Mesendoderm (in vitro differentiated cells): ENCODE data around the gene HNRNPH3.
"Not testable (repeated sequence)": the region's sequence is repeated elsewhere in the genome, so short reads cannot be mapped to it uniquely, and the experiment has no call there.

Experiments
- DNase-seq: peaks from one replicate; pipeline ENCODE4 v3.0.0; 2013
- H2AK5ac ChIP-seq: 2 replicates; pipeline ENCODE4 v1.6.1; 2013; ENCODE audit warnings: low read length, inconsistent platforms
- H2BK120ac ChIP-seq: 2 replicates; pipeline ENCODE4 v1.6.1; 2013; ENCODE audit warnings: low read depth, mild to moderate bottlenecking, low read length, moderate library complexity, mixed read lengths
- H2BK15ac ChIP-seq: replicated peaks from 2 replicates; pipeline ENCODE4 v1.6.1; 2013; ENCODE audit warnings: low read depth, mild to moderate bottlenecking, moderate library complexity
- H2BK5ac ChIP-seq: 2 replicates; pipeline ENCODE4 v1.6.1; 2013; ENCODE audit warnings: low read length, inconsistent platforms
- H3K18ac ChIP-seq: 2 replicates; pipeline ENCODE4 v1.6.1; 2013; ENCODE audit warnings: mild to moderate bottlenecking, low read length, mixed read lengths
- H3K23ac ChIP-seq: one replicate; pipeline ENCODE4 v1.6.1; 2013; ENCODE audit warnings: low read length
- H3K27ac ChIP-seq: 2 replicates; pipeline ENCODE4 v1.5.1; 2013; ENCODE audit warnings: low read depth, mild to moderate bottlenecking, inconsistent platforms, low read length, moderate library complexity
- H3K27me3 ChIP-seq: 2 replicates; pipeline ENCODE4 v1.6.1; 2013; ENCODE audit warnings: low read length, control low read depth, mild to moderate bottlenecking, inconsistent platforms; ENCODE audit not compliant: insufficient read depth, poor library complexity
- H3K36me3 ChIP-seq: 2 replicates; pipeline ENCODE4 v1.6.1; 2013; ENCODE audit warnings: low read length, inconsistent platforms; ENCODE audit not compliant: control insufficient read depth, insufficient read depth
- H3K4ac ChIP-seq: one replicate; pipeline ENCODE4 v1.6.1; 2013; ENCODE audit warnings: low read depth, mild to moderate bottlenecking, low read length, moderate library complexity
- H3K4me1 ChIP-seq: 2 replicates; pipeline ENCODE4 v1.6.1; 2013; ENCODE audit warnings: low read depth, low read length, inconsistent platforms; ENCODE audit not compliant: control insufficient read depth
- H3K4me2 ChIP-seq: 2 replicates; pipeline ENCODE4 v1.6.1; 2013; ENCODE audit warnings: low read length
- H3K4me3 ChIP-seq: 2 replicates; pipeline ENCODE4 v1.5.1; 2013; ENCODE audit warnings: mild to moderate bottlenecking, low read length
- H3K56ac ChIP-seq: one replicate; pipeline ENCODE4 v1.6.1; 2013; ENCODE audit warnings: low read length
- H3K79me1 ChIP-seq: 2 replicates; pipeline ENCODE4 v1.6.1; 2013; ENCODE audit warnings: low read length, inconsistent platforms
- H3K79me2 ChIP-seq: 2 replicates; pipeline ENCODE4 v1.6.1; 2013; ENCODE audit warnings: mild to moderate bottlenecking, low read length; ENCODE audit not compliant: control insufficient read depth, insufficient read depth
- H3K9ac ChIP-seq: 2 replicates; pipeline ENCODE4 v1.6.1; 2013; ENCODE audit warnings: low read length, inconsistent platforms
- H4K5ac ChIP-seq: one replicate; pipeline ENCODE4 v1.6.1; 2013; ENCODE audit warnings: low read length
- H4K8ac ChIP-seq: one replicate; pipeline ENCODE4 v1.6.1; 2013; ENCODE audit warnings: low read depth, mild to moderate bottlenecking, control low read depth, low read length, moderate library complexity
- WGBS: extraction: QIAGEN DNeasy Blood & Tissue Kit; methylation state at CpG from one replicate; pipeline ENCODE4 v1.1.7; 2013; ENCODE audit warnings: low lambda C conversion rate, missing lambda C conversion rate; ENCODE audit not compliant: insufficient coverage; ENCODE audit errors: extremely low coverage; 5-methylcytosine and 5-hydroxymethylcytosine counted together

HNRNPH3 gene

DNA sequence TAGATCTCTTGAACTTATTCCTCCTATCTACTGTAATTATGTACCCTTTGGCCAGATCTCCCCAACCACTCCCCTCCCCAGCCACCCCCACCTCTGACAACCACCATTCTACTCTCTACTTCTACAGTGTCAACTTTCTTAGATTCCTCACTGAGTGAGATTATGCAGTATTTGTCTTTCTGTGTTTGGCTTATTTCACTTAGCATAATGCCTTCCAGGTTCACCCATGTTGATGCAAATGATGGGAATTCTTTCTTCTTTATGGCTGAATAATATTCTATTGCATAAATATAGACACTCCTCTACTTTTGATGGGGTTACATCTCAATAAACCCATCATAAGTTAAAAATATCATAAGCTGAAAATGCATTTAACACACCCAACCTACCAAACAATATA is 21.3 kb upstream of the HNRNPH3 start:
- H3K79me1 ChIP-seq = no peaks in the 10 kb centered on the region
- no peak overlapping the region for H2BK120ac ChIP-seq
- no peaks in the 10 kb centered on the region for H3K4me1 ChIP-seq
- no peak overlapping the region for H3K18ac ChIP-seq
- H3K4ac ChIP-seq = no peak overlapping the region
- no peak overlapping the region for H2BK5ac ChIP-seq
- no peaks in the 10 kb centered on the region for H3K27me3 ChIP-seq
- no peak overlapping the region for H4K5ac ChIP-seq
- no peak for DNase-seq
- no peak overlapping the region for H4K8ac ChIP-seq
- H3K27ac ChIP-seq = no peak overlapping the region
- no peak overlapping the region for H3K9ac ChIP-seq
- H3K4me3 ChIP-seq = no peak overlapping the region
- no peak overlapping the region for H2AK5ac ChIP-seq
- no peaks in the 10 kb centered on the region for H3K79me2 ChIP-seq
- H3K23ac ChIP-seq = no peak overlapping the region
- H3K56ac ChIP-seq = no peak overlapping the region
- H3K4me2 ChIP-seq = no peak overlapping the region
- H3K36me3 ChIP-seq = no peaks in the 10 kb centered on the region
- no peak overlapping the region for H2BK15ac ChIP-seq

DNA sequence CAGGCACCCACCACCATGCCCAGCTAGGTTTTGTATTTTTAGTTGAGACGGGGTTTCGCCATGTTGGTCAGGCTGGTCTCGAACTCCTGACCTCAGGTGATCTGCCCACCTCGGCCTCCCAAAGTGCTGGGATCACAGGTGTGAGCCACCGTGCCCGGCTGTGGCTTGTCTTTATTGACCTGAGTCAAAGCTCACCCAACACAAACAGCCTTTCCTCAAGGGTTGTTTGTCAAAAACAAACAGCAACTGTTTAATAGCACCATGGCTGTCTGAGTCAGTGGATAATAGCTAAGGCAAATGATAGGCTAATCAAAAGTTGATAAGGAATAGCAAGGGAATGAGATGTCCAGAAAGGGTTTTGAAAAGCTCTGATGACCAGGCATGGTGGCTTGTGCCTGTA is 16.9 kb upstream of the HNRNPH3 start:
- not testable (repeated sequence) for H3K18ac ChIP-seq, H2BK120ac ChIP-seq, H3K23ac ChIP-seq, H3K36me3 ChIP-seq, DNase-seq, H4K5ac ChIP-seq, H3K9ac ChIP-seq, H3K4me1 ChIP-seq, H3K4me2 ChIP-seq, H3K4ac ChIP-seq, H3K79me1 ChIP-seq, H4K8ac ChIP-seq, H3K79me2 ChIP-seq, H2BK5ac ChIP-seq, H3K27ac ChIP-seq, H3K56ac ChIP-seq, H2BK15ac ChIP-seq, H3K4me3 ChIP-seq, H2AK5ac ChIP-seq, H3K27me3 ChIP-seq
- no CpG with 5 or more reads among the region's 6 CpGs for WGBS

DNA sequence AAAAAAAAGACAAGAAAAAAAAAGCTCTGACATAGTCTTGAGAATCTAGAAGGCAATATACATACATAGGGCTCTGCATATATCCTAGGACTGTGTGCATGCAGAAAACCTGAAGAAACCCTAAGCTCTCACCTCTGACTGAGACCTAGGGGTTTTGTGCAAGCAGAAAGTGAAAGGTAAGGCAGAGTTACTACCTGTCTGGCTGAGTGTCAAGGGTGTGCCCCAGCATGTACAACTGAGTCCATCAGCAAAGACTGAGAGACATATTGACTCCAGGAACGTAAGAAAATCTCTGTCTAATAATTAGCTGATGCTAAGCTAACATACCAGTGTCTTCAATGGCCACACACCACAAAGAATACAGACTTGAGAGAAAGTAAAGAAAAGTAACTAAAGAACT is 16.3 kb upstream of the HNRNPH3 start:
- Histone ChIP-seq H3K79me2 (no peaks in the 10 kb centered on the region), H3K4me3 (no peak overlapping the region), H3K27ac (no peak overlapping the region), H2AK5ac (no peak overlapping the region), H3K9ac (no peak overlapping the region), H3K18ac (no peak overlapping the region), H4K5ac (no peak overlapping the region), H2BK5ac (no peak overlapping the region), H3K36me3 (no peaks in the 10 kb centered on the region), H2BK120ac (no peak overlapping the region), H3K4ac (no peak overlapping the region), H2BK15ac (no peak overlapping the region), H3K4me2 (no peak overlapping the region), H4K8ac (no peak overlapping the region), H3K4me1 (no peaks in the 10 kb centered on the region), H3K79me1 (no peaks in the 10 kb centered on the region), H3K23ac (no peak overlapping the region), H3K27me3 (no peaks in the 10 kb centered on the region), H3K56ac (no peak overlapping the region)
- no peak for DNase-seq
- whole genome bisulfite sequencing = no CpG with 5 or more reads among the region's 1 CpG

DNA sequence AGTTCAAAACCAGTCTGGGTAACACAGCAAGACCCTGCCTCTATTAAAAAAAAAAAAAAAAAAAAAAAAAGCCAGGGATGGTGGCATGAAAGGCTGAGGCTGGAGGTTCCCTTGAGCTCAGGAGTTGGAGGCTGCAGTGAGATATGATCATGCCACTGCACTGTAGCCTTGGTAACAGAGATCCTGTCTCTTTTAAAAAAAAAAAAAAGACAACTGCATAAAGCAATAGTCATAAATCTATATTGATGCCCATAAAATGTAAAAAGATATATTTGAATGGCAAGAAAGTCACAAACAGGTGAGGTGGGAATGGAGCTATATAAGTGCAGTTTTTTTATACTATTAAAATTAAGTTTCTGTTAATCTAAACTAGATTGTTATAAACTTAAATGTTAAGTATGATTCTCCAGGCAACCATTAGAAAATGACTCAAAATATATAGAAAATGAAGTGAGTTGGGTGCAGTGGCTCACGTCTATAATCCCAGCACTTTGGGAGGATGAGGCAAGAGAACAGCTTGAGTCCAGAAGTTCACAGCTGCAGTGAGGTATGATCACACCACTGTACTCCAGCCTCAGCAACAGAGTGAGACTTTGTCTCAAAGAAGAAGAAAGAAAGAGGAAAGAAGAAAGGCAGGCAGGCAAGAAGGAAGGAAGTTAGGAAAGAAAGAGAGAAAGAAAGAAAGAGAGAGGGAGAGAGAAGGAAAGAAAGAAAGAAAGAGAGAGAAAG is 13.4 kb upstream of the HNRNPH3 start:
- no peak overlapping the region for H3K56ac ChIP-seq
- H3K27me3 ChIP-seq = no peaks in the 10 kb centered on the region
- H3K9ac ChIP-seq = no peak overlapping the region
- no peak overlapping the region for H3K18ac ChIP-seq
- H3K4me2 ChIP-seq = no peak overlapping the region
- no peak overlapping the region for H4K5ac ChIP-seq
- no peak overlapping the region for H2AK5ac ChIP-seq
- no peak overlapping the region for H2BK120ac ChIP-seq
- H3K4me3 ChIP-seq = no peak overlapping the region
- H2BK5ac ChIP-seq = no peak overlapping the region
- no peaks in the 10 kb centered on the region for H3K4me1 ChIP-seq
- no CpG with 5 or more reads among the region's 1 CpG for WGBS
- no peak overlapping the region for H3K4ac ChIP-seq
- no peak overlapping the region for H3K27ac ChIP-seq
- DNase-seq = no peak
- H3K36me3 ChIP-seq = no peaks in the 10 kb centered on the region
- no peaks in the 10 kb centered on the region for H3K79me1 ChIP-seq
- no peak overlapping the region for H4K8ac ChIP-seq
- H2BK15ac ChIP-seq = no peak overlapping the region
- no peak overlapping the region for H3K23ac ChIP-seq
- no peaks in the 10 kb centered on the region for H3K79me2 ChIP-seq

DNA sequence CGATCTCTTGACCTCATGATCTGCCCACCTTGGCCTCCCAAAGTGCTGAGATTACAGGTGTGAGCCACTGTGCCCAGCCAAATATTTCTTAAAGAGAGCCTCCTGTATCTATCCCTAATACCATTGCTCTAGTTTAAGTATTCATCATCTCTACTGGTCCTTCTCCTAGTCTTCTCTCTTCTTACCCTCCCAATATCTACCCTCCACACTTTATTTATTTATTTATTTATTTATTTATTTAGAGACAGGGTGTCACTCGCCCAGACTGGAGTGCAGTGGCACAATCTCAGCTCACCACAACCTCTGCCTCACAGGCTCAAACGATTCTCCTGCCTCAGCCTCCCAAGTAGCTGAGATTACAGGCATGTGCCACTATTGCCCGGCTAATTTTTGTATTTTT is 7.5 kb upstream of the HNRNPH3 start:
- not testable (repeated sequence) for DNase-seq, H3K4me1 ChIP-seq, H3K36me3 ChIP-seq, H4K5ac ChIP-seq, H3K79me1 ChIP-seq, H3K18ac ChIP-seq, H3K79me2 ChIP-seq, H3K9ac ChIP-seq, H3K27me3 ChIP-seq, H3K27ac ChIP-seq, H2AK5ac ChIP-seq, H4K8ac ChIP-seq, H2BK15ac ChIP-seq, H3K4ac ChIP-seq, H2BK5ac ChIP-seq, H3K23ac ChIP-seq, H3K4me3 ChIP-seq, H2BK120ac ChIP-seq, H3K4me2 ChIP-seq, H3K56ac ChIP-seq
- WGBS = no CpG with 5 or more reads among the region's 4 CpGs
